WERI-Rb-1 (cell line): ENCODE measurements around the gene SCUBE1.

Experiments
- DNase-seq: peaks from one replicate; pipeline ENCODE4 v3.0.0-alpha.2; 2020
- H3K27ac ChIP-seq: fragments of 250-450 bp; sonication (Bioruptor Pico); 2 replicates; pipeline ENCODE4 v1.5.1; 2020; ENCODE audit warnings: mild to moderate bottlenecking, moderate library complexity
- H3K27me3 ChIP-seq: fragments of 250-450 bp; sonication (Bioruptor Pico); 2 replicates; pipeline ENCODE4 v1.5.1; 2021; ENCODE audit warnings: mild to moderate bottlenecking, low read depth, moderate library complexity; ENCODE audit not compliant: insufficient read depth, severe bottlenecking
- H3K36me3 ChIP-seq: fragments of 250-450 bp; sonication (Bioruptor Pico); 2 replicates; pipeline ENCODE4 v1.5.1; 2020; ENCODE audit warnings: mild to moderate bottlenecking, moderate library complexity
- H3K4me3 ChIP-seq: 2 replicates; pipeline ENCODE4 v1.5.1; 2011; ENCODE audit warnings: low read depth, mild to moderate bottlenecking, control low read depth, low read length
- H3K9me3 ChIP-seq: fragments of 250-450 bp; sonication (Bioruptor Pico); 2 replicates; pipeline ENCODE4 v1.5.1; 2021; ENCODE audit warnings: mild to moderate bottlenecking, moderate library complexity; ENCODE audit not compliant: severe bottlenecking
- CTCF ChIP-seq: IDR thresholded peaks from 2 replicates; pipeline ENCODE4 v1.5.1; 2011; ENCODE audit warnings: low read depth, mild to moderate bottlenecking, control low read depth, inconsistent platforms, low read length

Gene SCUBE1

DNA sequence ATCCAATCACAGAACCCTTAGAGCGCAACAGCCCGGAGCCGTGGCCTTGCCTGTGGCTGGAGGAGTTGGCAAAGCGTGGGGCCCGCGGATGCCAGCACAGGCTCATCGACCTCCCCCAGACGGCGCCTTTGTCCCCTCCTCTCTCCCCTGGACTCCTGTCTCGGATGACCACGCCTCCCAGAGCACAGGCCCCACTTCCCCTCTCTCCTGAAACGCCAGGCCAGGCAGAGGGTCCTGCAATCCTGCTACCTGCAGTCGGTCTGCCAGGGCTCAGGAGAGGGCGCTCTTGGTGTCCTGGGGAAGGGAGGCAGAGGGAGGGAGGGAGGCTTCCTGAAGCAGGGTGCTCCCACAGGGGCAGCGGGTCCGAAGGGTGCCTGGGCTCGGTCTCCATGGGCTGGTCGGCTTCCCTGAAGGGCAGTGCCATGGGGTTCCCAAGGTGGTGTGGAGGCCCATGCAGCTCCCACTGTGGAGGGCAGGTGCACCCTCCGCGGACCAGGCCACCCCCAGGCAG lies 139.6 kb downstream of the SCUBE1 start:
- DNase-seq: peak; percentile 33

GRCh38 chr22:43202756-43203410 lies 140.3 kb downstream of the SCUBE1 start:
- H3K9me3 ChIP-seq: no peaks in the 10 kb centered on the region
- no peak for DNase-seq
- H3K27me3 ChIP-seq: no peaks in the 10 kb centered on the region
- no peak for TF ChIP-seq CTCF
- H3K36me3 ChIP-seq: no peaks in the 10 kb centered on the region
- H3K27ac ChIP-seq: no peak overlapping the region
- H3K4me3 ChIP-seq: no peak overlapping the region

More for the DNA sequence above, 139.6 kb downstream of the SCUBE1 start:
- TF ChIP-seq CTCF: peak; percentile 36; the same call in 1 of the 2 replicates
- Histone ChIP-seq H3K27me3 (no peaks in the 10 kb centered on the region), H3K27ac (no peak overlapping the region), H3K9me3 (no peaks in the 10 kb centered on the region), H3K36me3 (no peaks in the 10 kb centered on the region), H3K4me3 (no peak overlapping the region)

DNA sequence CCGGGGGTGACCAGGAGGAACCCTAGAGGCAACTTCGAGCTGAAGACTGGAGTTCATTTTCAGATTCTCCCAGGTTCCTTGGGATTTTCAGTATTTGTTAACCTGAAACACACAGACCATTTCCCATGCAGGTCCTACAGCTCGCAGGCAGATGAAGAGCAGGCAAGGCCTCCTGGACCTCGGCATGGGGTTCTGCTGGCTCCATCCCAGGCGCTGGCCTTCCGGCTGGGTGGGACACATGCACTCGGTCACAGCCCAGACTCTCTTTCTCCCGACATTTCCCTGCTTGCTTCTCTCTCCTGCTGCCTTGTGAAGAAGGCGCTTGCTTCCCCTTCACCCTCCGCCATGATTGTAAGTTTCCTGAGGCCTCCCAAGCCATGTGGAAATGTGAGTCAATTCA lies 140.8 kb downstream of the SCUBE1 start:
- no peak for TF ChIP-seq CTCF
- no peaks in the 10 kb centered on the region for H3K27me3 ChIP-seq
- H3K27ac ChIP-seq: no peak overlapping the region
- no peaks in the 10 kb centered on the region for H3K9me3 ChIP-seq
- H3K36me3 ChIP-seq: no peaks in the 10 kb centered on the region
- DNase-seq: no peak
- H3K4me3 ChIP-seq: no peak overlapping the region

- TF ChIP-seq CTCF: no peak
Measured at GRCh38 chr22:43201486-43202219, 141.5 kb downstream of the SCUBE1 start.

DNA sequence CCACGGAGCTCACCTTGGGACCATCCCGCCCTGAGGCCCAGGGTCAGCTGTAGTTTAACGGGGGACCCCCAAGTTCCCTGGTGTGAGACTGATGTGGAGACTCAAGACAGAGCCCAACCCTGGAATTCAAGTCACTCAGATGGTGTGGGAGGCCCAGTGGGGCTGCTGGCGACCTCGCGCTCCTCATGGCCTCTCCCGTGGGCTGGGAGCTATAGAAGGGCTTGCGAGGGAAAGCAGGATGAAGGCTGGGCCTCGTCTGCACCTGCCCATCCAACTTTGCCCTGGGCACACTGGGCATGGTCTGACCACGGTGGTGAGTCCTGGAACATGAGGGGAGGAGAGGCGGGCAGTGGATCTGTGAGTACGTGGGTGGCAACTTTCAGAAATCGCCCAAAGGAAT lies 142.6 kb downstream of the SCUBE1 start:
- H3K27me3 ChIP-seq: no peaks in the 10 kb centered on the region
- no peak for DNase-seq
- TF ChIP-seq CTCF: no peak
- H3K9me3 ChIP-seq: no peaks in the 10 kb centered on the region
- H3K4me3 ChIP-seq: no peak overlapping the region
- no peak overlapping the region for H3K27ac ChIP-seq
- H3K36me3 ChIP-seq: no peaks in the 10 kb centered on the region

More at GRCh38 chr22:43201486-43202219, 141.5 kb downstream of the SCUBE1 start:
- Histone ChIP-seq H3K27me3 (no peaks in the 10 kb centered on the region), H3K27ac (no peak overlapping the region), H3K4me3 (no peak overlapping the region), H3K36me3 (no peaks in the 10 kb centered on the region), H3K9me3 (no peaks in the 10 kb centered on the region)
- DNase-seq: no peak
